ENCODE data around the gene SRSF5. TPM values are rescaled to one million over a fixed set of nuclear protein-coding genes. Genes with fewer than 3 reads are reported as not detected.

Gene SRSF5
- total RNA-seq, 1 donor from 2014 or later: 130 TPM

- H3K27me3 ChIP-seq (ENCODE audit: control insufficient read depth, insufficient read depth, low read length): no peaks in the 10 kb centered on the region
- H3K36me3 ChIP-seq (ENCODE audit: control insufficient read depth, insufficient read depth, low read length): peaks cover 5% of the 10 kb centered on the region
- TF ChIP-seq CTCF (IDR thresholded peaks at IDR 0.05; ENCODE audit: insufficient read depth, low read length, poor library complexity, severe bottlenecking): no peak
- no peak overlapping the region for H3K4me3 ChIP-seq (ENCODE audit: low read depth, low read length)
- DNase-seq (ENCODE audit: low read depth): no peak
Observed at GRCh38 chr14:69772082-69773017, 5.4 kb downstream of the SRSF5 start.

- DNase-seq (ENCODE audit: low read depth): no peak
- no peak for TF ChIP-seq CTCF (IDR thresholded peaks at IDR 0.05; ENCODE audit: insufficient read depth, low read length, poor library complexity, severe bottlenecking)
- Histone ChIP-seq H3K36me3 (ENCODE audit: control insufficient read depth, insufficient read depth, low read length) (peaks cover 5% of the 10 kb centered on the region), H3K27me3 (ENCODE audit: control insufficient read depth, insufficient read depth, low read length) (no peaks in the 10 kb centered on the region), H3K4me3 (ENCODE audit: low read depth, low read length) (no peak overlapping the region)
Observed at GRCh38 chr14:69773571-69774276, 6.8 kb downstream of the SRSF5 start.

- no peak for DNase-seq (ENCODE audit: low read depth)
- Histone ChIP-seq H3K4me3 (ENCODE audit: low read depth, low read length) (no peak overlapping the region), H3K36me3 (ENCODE audit: control insufficient read depth, insufficient read depth, low read length) (peaks cover 2% of the 10 kb centered on the region), H3K27me3 (ENCODE audit: control insufficient read depth, insufficient read depth, low read length) (no peaks in the 10 kb centered on the region)
- TF ChIP-seq CTCF (IDR thresholded peaks at IDR 0.05; ENCODE audit: insufficient read depth, low read length, poor library complexity, severe bottlenecking): no peak
Observed at GRCh38 chr14:69775012-69775411, 8.1 kb downstream of the SRSF5 start.

GRCh38 chr14:69776875-69777453 lies 10.0 kb downstream of the SRSF5 start:
- no peak for TF ChIP-seq CTCF (IDR thresholded peaks at IDR 0.05; ENCODE audit: insufficient read depth, low read length, poor library complexity, severe bottlenecking)
- Histone ChIP-seq H3K27me3 (ENCODE audit: control insufficient read depth, insufficient read depth, low read length) (no peaks in the 10 kb centered on the region), H3K36me3 (ENCODE audit: control insufficient read depth, insufficient read depth, low read length) (peaks cover 1% of the 10 kb centered on the region), H3K4me3 (ENCODE audit: low read depth, low read length) (no peak overlapping the region)
- no peak for DNase-seq (ENCODE audit: low read depth)

- Histone ChIP-seq H3K4me3 (ENCODE audit: low read depth, low read length) (no peak overlapping the region), H3K27me3 (ENCODE audit: control insufficient read depth, insufficient read depth, low read length) (no peaks in the 10 kb centered on the region), H3K36me3 (ENCODE audit: control insufficient read depth, insufficient read depth, low read length) (peaks cover 1% of the 10 kb centered on the region)
- no peak for TF ChIP-seq CTCF (IDR thresholded peaks at IDR 0.05; ENCODE audit: insufficient read depth, low read length, poor library complexity, severe bottlenecking)
- no peak for DNase-seq (ENCODE audit: low read depth)
Observed at GRCh38 chr14:69779088-69779487, 12.1 kb downstream of the SRSF5 start.

Data from kidney epithelial cell (primary cell).